HG03108 (cell line): Measurements from ENCODE around the gene SIK2.

Experiments used
- ATAC-seq: cut with Tn5 transposase; IDR thresholded peaks from one replicate; pipeline ENCODE4 v1.9.1; 2021; ENCODE audit warnings: moderate library complexity; ENCODE audit not compliant: unreplicated experiment

The SIK2 gene

DNA sequence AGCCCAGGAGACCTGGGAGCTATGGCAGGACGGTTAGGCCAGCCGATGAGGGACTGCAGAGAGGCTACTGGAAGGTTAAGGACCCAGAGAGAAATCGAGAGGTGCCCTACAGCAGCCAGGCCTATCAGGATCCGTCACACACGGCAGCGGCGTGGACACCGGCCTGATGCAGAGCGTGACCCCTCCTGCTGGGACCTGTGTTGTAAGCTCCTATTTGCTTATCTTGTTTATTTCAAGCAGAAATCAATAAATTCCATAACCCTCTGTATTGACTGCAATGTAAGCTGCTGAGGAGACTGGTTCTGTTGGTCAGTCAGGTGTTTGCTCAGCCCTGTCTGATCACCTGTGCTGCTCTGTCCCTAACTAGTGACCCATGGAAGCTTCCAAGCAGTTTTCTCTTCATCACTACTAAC, 124.1 kb downstream of the SIK2 start:
- ATAC-seq = no peak

DNA sequence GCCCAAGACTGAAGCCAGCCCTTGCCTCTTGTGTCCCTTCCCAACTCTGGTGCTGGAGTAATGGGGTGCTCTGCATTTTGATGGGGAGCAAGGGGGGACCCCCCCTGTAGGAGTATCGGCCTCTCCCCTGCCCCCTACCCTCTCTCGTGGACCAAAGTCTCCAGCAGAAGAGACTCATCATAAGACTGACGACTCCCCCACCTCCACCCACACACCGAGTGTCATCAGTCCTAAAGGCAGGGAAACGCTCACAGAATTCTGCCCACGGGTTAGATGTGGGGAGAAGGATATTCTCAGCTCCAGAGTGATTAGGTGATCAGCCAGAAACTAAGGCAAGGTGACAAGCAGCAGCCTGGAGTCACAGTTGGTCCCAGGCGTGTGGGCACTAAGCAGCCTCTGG, 125.2 kb downstream of the SIK2 start:
- no peak for ATAC-seq

DNA sequence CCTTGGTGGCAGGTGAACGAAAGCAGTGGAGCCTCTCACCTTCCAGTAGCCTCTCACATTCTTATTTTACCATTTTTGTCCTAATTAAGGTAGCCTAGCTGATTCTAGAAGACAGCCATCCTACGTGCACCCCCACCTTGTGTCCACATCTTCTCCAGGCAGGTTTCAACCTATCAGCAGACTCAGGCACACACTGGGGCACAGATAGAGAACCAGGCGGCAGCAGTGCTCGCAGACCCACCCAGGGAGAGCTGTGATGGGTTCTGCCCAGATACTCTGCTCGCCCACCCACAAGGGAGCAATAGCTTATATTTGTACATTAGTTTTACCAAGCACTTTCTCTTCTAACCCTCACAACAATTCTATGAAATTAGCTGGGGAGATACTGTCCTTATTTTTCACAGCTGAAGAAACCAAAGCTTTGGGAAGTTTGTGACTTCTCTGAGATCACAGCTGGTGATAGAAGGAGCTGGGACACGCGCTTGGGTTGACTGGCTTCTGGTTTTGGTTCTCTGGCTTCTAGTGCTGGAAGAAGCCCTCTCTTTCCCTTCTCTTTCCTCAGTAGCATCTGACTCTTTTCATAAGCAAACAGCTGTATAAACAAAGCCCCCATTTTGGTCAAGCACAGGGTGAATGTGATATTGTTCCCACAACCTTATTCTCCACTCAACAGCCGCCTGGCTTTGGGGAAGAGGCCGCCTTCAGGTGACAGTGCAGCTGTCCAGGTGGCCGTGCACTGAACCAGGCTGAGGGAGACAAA, 127.0 kb downstream of the SIK2 start:
- no peak for ATAC-seq

DNA sequence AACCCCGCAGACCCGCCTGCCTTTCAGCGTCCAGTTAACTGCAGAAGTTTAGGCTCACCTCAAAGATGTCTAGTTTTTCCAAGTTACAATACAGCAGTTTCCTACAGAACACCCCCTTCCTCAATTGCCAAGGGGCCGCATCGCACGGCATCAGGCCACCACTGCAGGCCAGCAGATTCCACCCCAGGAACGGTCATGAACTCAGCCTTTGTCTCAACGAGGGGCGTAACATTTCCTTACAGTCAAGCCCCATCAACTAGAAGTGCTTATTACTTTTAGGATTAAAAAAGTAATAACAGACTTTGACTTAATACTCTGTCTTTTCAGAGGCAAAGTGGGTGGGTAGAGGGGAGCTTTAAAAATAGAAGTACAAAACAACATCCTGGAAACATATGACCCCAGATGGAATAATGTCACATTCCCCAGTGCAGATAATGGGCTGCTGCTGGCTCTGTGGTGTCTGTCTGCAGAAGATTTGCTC, 127.6 kb downstream of the SIK2 start:
- no peak for ATAC-seq

DNA sequence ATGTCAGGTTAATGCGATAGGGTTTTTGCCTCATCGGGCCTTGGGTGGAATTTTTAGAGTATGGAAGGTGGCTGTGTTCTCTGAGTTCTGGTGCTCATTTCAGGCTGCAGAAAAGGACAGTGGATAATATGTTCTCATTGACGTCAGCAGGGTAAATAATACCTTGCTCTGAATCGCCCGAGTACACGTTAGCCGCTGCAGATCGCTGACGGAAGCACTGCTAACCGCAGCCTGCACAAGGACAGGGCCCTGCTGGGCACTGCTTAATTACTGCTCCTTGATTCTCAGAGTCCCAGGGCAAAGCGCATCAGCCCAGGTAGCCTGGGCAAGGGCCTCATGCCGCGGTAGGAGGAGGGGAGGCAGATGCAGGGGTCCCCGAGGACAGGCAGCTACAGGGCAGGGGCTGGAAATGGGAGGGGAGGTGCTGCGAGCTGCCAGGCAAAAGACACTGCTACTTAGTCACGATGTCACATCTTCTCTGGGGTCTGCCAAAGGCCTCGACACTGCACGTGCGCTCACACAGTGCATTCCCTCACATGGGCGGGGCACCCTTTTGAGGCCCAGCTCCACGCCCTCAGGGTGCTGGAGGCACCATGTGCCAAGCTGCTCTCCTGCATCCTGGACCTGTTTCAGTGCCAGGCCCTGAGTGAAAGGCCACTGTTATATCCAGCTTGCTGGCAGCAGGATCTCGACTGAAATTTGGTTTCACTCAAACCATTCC, 128.8 kb downstream of the SIK2 start:
- ATAC-seq = no peak

DNA sequence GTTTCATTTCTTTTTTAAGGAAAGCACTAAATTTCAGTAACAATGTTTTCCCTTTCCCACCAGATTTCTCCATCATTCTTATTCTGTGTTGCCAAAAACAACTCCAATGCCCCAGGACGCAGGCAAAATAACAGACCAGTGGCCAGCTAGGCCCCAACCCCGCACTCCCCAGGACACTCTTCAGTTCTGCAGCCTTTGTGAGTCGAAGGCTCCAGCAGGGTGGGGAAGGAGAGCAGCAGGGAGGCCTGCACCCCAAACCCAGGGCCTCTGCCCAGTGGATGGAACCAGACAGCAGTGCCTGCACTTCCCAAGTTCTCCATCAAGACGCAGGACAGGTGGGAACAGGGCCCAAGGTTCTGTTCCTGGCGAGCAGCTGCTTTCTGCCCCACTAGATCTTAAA, 129.6 kb downstream of the SIK2 start:
- no peak for ATAC-seq

DNA sequence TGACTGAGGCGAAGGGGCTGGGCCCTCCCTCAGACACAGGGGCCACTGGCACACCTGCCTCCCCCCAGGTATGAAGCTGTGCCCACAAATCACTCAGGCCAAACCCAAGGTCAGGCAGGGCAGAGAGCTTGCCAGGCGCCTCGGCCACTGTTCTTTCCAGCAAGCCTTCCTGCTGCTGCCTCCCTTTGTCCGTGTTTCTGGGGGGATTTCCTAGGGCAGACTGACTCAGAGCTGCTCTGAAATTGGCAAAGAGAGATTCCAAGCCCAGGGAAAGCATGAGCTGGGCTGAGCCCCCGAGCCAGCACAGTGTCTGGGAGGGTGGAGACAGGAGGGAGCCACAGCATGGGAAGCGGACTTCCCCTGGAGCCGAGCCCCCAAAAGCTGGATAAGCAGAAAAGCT, 130.8 kb downstream of the SIK2 start:
- ATAC-seq = no peak

DNA sequence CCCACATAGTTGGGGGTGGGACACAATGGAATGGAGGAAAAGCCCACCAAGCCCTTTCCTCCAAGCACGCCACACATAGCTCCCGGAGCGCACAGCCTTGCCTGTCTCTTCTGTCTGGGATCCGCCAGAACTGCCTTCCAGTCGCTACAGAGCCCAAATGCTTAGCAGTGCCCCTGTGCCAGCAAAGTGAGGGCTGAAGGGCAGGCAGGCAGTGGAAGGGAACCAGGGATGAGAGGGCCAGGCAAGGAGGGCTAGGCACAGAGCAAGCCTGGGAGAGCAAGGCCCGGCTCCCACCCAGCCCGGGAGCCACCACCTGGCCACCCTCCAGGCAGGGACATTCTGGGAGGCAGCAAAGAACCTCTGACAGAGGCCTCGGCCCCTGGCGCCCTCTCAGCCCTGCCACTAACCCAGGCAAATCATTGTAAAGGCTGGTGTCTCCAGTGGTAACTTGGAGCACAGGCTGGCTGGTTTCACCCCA, 131.4 kb downstream of the SIK2 start:
- no peak for ATAC-seq

DNA sequence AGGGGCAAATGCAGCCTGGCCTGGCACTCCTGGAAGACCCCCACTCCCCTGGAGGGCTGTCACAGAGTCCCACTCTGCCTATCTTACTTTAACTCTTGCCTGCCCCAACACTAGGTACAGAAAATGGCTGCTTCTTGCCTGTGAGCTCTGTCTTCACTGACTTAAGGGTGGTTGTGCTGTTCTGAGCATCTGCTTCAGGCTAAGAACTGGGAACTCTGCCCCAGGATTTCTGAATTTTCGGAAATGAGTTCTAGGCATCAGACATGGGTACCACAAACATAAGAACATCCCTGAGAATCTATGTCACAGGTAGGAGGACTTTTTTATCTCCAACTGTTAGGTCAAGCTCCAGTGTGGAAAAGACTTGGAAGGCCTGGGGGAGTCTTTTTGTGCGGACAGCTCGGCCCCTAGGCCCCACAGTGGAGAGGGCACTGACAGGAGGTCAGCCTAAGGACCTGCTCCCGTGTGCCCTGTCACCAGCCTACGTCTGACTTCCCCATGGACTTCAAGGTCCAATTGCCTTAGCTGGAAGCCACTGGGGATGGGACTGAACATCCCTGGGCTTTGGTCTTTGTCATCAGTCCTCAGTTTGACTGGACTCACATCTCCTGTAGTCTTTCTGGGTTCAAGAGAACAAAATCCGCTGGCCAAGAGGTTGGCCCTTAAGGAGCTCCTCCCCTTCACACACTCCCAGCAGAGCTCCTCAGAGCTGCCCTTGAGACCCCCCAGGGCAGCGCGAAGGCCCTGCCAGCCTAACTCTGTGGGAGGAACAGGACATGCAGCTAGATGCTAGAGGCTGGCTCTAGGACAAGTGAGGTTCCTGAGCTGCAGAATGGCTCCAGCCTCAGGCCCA, 132.1 kb downstream of the SIK2 start:
- ATAC-seq = no peak

DNA sequence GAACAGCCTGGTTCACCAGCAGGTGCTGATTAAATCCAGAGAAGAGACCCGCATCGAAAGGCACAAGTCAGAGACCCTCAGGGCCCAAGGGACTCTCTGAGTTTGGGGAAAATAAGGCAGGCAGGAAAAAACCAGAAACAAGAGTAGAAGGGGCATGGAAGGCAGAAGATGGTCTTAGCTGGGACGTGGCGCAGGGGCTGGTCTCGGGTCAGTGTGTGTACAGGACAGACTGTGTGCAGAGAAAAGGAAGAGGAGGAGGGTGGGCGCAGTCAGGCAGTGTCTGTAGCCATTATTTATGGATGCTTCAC, 132.7 kb downstream of the SIK2 start:
- no peak for ATAC-seq

DNA sequence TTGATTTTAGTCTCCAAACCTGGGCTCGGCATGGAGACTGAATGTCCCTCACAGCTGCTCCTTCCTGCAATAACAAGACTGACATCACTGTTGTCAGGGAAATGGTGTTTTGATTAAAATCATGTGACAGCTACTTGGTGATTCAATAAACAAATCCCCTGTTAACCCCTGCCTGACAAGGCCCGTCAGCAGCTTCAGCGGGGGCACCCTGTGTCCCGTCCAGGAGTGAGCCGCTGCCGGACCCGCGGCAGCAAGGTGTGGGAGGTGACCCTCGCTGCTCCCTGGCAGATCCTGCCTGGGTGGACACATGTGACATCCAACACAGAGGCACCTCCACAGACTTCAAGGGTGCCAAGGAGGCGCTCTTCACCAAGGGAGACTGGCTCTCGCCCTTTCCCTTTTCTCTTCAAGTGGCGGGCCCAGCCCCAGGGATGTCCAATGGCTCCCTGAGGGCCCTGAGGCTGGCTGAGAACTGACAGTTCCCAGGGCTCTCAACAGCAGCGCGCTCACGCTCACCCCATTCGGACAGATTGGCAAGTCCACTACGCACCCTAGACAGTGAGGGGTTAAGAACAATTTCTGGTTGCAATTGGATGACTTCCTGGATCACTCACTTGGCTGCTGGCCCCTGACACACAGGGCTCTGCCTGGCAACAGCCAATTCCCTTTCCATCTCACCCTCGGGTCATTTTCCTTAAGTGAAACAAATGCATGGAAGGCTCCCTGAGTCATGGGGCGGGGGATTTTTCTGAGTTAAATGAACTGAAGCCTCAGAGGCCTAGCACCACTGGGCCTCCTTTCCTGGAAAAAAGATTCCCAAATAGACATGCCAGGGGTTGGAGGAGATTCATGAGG, 133.2 kb downstream of the SIK2 start:
- no peak for ATAC-seq

DNA sequence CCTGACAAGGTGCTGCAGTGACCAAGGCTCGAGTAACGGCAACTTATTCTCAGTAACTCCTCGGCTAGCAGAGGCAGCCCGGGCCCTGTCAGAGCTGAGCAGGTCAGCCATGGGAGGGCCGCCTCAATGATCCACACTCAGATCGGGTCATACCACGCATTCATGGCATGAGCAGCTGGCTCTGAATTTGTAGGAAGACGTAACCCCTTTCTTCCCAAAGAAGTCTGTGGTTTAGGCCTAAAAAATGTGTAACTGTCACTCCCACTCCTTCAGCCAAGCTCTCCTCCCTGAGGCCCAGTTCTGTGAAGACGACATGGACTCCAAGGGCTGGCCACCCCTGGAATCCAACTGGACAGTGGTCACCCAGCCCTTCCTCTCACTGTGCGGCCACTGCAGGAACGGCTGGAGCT, 133.9 kb downstream of the SIK2 start:
- ATAC-seq = no peak

DNA sequence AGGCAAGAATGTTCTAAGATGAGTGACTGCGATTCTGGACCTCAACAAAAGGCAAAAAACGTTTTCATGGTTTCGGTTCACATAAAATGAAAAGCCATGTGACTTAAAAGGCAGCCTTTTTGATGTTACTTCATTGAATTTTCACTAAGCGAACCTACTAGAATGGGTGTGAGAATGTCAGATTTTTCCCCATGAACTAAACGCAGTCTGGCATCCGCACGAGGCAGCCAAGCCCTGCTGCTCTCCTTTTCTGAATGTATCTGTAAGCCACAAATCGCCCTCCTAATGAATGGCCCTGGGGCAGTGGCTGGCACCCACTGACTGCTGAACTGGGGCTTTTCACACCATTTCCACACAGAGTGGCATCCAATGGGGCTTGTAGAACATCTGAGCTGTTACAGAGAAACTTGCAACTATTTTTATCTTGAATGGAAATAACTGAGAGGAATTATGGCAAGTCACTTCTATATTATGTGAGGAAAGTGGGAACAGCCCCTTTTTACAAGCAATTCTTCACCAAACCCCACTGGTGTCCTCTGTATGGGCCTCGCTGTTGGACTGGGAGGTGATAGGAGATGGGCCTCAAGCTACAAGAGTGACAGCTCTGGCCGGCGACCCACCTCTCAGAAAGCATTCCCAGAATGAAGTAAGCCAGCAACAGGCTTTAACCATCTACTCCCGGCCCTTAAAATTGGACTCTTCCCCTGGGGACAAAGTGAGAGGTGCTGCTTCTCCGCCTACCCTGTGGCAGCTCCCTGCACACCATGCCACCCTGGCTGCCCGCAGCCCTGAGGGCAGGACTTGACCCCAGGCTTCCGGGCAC, 134.6 kb downstream of the SIK2 start:
- no peak for ATAC-seq

DNA sequence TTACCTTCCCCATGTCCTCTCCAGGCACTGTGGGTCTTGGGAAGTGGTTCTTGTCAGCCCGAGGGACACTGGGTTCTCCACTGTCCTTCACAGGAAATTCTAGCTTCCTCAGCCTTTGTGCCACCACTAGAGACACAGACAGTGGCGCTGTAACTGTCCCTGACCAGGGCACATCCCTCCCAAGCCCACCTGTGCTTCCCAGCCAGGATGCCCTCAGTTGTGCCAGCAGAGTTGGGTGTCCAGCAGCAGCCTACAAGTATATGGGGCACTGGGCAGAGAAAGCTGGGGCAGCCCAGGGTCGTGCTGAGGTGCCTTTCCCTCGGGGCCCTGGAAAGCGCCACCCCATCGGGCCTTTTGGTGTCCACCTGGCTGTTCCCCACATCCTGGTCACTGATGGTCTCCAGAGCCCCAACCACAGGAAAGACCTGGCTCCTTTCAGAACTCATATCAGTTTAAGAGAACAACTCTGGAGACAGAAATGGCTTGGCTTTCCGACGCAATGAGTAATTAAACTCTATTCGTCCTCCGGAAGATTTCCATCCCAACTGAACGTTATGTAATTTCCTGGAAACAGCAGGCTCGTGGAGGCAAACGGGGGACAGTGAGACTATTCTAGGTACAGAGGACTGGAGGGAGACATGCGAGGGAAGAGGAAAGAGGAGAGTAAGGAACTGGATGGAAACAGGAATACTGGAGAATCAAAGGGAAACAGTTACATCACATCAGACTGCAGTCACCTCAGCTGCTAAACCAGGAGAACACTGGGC, 135.4 kb downstream of the SIK2 start:
- ATAC-seq = no peak

DNA sequence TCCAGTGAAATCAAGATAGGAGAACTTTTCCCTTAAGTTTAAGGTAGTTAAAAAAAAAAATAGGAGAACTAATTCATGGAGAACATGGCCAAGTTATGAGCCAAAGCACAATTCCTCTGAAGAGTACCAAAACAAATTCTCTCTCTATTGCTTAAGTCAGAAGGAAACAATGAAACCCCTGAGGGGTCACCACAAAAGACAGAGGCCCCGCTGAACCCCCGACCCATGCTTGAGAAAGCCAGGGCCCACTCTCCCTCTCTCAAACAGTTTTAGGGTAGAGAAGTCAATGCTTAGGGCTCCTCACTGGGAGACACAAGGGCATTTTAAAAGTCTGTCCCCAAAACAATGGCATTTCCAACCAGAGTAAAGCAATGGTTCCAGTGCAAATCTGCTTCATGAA, 137.1 kb downstream of the SIK2 start:
- no peak for ATAC-seq

DNA sequence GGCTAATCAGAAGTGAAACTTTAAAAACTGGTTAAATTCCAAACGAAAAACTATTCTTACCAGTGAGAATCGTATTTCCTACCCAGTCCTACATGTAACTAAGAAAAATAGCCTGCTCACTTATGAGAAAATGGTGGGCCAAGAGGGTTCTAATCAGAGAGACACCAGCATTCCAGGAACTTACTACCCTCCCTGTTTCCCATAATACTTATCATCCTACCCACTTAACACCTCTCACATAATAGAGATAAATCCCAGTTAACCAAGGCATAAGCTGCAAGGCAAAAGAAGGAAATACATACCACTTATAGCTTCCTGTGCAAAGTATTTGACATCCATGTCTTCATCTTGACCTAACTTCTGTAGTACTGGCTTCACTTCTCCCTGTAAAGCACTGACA, 139.5 kb downstream of the SIK2 start:
- ATAC-seq = no peak

DNA sequence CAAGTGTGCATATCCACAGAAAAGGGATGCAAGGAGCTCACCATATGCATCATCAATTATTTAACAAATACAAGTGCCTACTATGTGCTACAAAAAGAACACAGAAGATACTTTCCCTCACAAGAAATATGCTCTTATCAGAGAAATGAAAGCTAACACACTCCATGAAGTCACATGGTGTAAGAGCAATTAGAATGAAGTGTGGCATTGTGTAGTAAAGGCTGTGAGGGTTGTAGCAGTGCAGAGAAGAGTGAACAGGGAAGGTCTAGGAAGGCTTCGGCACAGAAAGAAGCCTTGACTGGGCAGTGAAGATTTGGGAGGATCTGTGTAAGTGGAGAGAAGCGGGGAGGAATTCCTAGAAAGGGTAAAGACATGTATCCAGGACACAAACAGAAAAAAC, 141.5 kb downstream of the SIK2 start:
- no peak for ATAC-seq

DNA sequence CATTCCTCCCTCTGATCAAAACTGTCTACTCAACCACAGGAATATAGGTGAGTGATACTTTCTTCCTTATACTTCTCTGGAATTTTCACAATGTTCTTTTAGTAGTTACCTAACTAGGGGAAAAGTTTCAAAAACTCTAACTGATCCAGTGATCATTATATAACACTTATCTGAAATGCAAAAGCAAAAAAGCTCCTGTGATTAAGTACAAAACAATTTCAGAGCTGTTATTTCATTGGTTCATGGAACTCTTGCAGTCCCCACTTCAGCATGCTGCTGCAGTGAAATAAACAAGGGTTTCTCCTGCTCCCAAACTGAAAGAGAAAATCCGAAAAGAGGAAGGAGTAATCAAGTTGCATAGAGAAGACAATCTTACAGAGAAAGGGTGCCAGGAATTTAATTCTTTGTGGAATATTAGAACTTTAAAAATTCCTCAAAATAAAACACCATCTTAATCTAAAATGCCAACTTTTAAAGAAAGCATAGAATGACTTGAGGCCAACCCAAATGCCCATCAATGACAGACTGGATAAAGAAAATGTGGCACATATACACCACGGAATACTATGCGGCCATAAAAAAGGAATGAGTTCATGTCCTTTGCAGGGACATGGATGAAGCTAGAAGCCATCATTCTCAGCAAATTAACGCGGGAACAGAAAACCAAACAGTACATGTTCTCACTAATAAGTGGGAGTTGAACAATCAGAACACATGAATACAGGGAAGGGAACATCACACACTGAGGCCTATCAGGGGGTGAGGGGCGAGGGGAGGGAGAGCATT, 143.7 kb downstream of the SIK2 start:
- no peak for ATAC-seq
